Retinal pigment epithelial cell (primary cell): ENCODE results near the gene TSKS.

Experiments
- DNase-seq: peaks from one replicate; pipeline ENCODE4 v3.0.0-alpha.2; 2010; ENCODE audit warnings: low read depth
- H3K4me3 ChIP-seq: 2 replicates; pipeline ENCODE4 v1.5.1; 2011; ENCODE audit warnings: mild to moderate bottlenecking, low read length, control low read depth, moderate library complexity
- TF ChIP-seq, protein P1 (sequence below): conservative IDR thresholded peaks from 2 replicates; pipeline ENCODE4 v1.5.1; 2011; ENCODE audit warnings: low read depth, low read length, control low read depth, inconsistent platforms

TSKS gene, protein sequence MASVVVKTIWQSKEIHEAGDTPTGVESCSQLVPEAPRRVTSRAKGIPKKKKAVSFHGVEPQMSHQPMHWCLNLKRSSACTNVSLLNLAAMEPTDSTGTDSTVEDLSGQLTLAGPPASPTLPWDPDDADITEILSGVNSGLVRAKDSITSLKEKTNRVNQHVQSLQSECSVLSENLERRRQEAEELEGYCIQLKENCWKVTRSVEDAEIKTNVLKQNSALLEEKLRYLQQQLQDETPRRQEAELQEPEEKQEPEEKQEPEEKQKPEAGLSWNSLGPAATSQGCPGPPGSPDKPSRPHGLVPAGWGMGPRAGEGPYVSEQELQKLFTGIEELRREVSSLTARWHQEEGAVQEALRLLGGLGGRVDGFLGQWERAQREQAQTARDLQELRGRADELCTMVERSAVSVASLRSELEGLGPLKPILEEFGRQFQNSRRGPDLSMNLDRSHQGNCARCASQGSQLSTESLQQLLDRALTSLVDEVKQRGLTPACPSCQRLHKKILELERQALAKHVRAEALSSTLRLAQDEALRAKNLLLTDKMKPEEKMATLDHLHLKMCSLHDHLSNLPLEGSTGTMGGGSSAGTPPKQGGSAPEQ

DNA sequence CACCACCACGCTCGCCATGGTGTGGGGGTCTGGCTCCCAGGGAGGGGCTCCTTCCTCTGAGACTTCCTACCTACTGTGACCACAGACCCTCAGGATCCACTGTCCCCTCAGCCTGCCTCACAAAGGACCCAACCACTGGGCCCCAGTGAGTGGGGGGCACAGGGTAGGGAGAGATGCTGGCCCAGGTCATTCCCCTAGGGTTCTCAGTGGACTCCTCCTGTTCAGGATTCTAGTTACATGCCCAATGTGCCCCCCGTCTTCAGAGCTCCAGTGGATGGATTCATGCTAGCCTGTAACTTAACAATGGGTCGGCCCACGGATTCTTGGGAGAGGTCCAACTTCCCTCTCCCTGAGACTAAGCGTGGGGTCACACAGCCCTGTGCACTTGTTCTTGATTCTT lies at the start of gene TSKS:
TSS of gene TSKS (minus strand) at position 77 of the 400 bp plus-strand sequence. CDS start at position 18, 59 bp downstream.
- H3K4me3 ChIP-seq = no peak within 1 kb of the TSS
- TF ChIP-seq, protein P1, sequence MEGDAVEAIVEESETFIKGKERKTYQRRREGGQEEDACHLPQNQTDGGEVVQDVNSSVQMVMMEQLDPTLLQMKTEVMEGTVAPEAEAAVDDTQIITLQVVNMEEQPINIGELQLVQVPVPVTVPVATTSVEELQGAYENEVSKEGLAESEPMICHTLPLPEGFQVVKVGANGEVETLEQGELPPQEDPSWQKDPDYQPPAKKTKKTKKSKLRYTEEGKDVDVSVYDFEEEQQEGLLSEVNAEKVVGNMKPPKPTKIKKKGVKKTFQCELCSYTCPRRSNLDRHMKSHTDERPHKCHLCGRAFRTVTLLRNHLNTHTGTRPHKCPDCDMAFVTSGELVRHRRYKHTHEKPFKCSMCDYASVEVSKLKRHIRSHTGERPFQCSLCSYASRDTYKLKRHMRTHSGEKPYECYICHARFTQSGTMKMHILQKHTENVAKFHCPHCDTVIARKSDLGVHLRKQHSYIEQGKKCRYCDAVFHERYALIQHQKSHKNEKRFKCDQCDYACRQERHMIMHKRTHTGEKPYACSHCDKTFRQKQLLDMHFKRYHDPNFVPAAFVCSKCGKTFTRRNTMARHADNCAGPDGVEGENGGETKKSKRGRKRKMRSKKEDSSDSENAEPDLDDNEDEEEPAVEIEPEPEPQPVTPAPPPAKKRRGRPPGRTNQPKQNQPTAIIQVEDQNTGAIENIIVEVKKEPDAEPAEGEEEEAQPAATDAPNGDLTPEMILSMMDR = no peak
- DNase-seq = no peak

DNA sequence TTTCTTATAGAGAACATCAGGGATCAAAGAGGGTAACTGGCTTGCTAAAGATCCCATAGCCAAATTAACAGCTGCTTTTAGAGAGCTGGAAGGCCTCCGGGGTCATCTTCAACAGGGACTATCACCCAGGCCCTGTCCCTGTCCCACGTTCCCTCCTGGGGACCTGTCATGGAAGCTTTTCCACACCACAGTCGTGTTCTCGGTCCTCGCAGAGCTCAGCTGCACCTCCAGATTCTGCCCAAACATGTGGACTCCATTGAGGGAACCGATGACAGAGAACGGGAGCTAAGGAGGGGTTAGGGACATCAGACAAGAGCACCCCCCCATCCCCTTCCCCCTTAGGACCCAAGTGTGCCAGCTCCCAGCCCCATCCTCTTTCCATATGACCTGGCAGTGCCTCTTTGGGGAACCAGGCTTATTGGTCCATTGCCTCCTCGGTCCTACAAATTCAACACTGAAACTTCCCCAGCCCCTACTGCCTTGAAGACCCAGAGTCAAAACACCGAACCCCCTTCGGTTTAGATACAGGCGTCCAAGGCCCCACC lies 49.4 kb upstream of the TSKS start:
- TF ChIP-seq, protein P1 = no peak
- H3K4me3 ChIP-seq = peak overlapping the region; percentile 98
- DNase-seq = no peak

DNA sequence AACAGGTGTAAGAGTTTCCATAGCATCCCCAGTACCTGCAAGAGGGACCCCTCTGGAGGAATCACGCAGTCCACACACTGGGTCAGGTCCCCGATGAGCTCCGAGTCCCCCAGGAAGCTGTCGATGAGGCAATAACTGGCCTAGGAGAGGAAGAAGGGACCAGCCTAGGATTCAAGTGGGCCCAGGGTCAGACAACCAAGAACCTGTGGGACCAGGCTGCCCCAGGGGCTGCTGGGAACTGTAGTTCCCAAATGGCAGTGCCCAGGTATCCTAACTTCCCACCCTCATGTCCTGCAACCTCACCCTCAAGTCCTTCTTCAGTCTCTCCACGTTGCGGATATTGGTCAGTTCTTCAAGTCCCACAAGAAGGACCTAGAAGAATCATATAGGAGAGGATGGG lies 48.2 kb upstream of the TSKS start:
- no peak for DNase-seq
- TF ChIP-seq, protein P1 = no peak
- H3K4me3 ChIP-seq = no peak overlapping the region

DNA sequence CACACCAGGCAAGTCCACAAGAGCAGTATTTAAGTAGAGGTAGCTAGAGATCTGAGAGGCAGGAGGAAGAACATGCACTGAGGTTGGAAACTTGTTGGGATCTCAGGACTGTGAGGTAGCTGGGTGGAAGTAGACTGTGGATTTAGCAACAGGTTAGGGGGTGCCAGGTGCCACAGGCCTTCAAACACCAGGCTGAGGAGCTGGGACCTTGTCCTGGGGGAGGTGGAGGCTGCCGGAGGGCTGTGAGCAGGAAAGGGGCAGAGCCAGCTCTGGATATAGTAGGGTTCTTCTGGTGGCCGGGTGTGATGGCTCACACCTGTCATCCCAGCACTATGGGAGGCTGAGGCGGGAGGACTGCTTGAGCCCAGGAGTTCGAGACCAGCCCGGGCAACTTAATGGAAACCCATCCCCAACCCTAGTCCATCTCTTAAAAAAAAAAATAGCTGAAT lies 46.9 kb upstream of the TSKS start:
- peak overlapping the region; percentile 65 for H3K4me3 ChIP-seq
- TF ChIP-seq, protein P1 = no peak
- DNase-seq = no peak

DNA sequence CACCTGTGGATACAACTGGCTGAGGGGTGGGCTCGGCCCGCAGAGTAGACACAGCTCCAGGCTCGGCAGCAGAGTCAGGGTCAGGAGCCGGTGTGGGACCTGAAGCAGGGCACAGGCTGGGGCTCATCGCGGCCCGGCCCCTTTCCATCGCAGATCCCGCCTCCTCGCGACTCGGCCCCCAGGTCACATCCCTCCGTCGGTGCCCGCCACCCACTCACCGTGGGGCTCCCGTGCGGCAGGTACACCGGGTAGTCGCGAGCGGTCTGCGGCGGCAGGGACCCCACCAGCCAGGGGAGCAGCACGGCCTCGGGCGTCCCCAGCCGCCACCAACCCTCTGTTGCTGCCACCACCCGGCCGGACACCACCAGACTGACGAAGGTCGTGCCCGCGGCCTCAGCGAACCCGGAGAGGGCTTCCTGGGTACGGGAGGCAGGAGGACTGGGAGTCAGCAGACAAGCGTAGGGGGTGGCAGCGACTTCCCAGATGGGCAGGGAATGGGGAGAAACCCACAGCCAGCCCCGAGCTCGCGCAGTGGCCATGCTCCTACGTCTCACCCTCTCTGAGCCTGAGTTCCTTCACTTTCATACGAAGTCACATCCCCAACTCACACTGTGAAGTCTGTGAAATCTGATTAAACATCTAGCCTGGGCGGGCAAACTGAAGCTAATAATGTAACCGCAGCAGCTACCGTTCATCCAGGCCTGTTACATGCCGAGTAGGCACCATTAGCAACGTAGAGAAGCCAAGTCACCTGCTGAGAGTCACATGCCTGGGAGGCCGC lies 46.2 kb upstream of the TSKS start:
- peak overlapping the region; percentile 65 for H3K4me3 ChIP-seq
- peak; percentile 77 for DNase-seq
- TF ChIP-seq, protein P1 = no peak

DNA sequence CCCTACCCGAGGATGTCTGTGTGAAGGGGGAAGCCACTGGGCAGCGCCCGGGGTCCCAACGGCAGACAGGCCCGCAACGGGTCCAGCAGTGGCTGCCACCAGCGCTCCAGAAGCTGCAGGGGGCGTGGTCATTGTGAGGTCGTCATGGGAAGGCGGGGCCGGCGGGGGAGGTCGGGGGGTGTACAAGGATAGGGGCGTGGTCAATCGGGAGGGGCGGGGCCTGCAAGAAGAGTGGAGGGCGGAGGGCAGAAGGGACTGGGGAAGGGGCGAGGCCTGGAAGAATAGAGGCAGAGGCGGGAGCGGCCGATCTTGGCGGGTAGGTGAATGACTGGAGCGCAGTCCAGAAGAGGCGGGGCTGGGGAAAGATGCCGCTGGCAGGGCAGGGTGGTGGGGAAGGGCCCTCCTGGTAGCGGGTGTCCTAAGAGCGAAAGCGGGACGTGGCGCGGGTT lies 45.6 kb upstream of the TSKS start:
- H3K4me3 ChIP-seq = peak overlapping the region; percentile 65
- TF ChIP-seq, protein P1 = no peak
- DNase-seq = peak; percentile 59
